C4-2B (cell line): ENCODE data around the gene SLTM.

Experiments
- CTCF ChIP-seq: fragments of 450-650 bp; conservative IDR thresholded peaks from 2 replicates; pipeline ENCODE4 v1.5.1; 2017; ENCODE audit warnings: mild to moderate bottlenecking
- ZFX ChIP-seq: fragments of 450-650 bp; IDR thresholded peaks from 2 replicates; pipeline ENCODE4 v1.6.1; 2017

- TF ChIP-seq CTCF, result no peak
- no peak for TF ChIP-seq ZFX
Observed at GRCh38 chr15:58900631-58901030, 32.8 kb downstream of the SLTM start.
